ENCODE data around the gene GLIS1. TPM values are rescaled to one million over a fixed set of nuclear protein-coding genes. Genes with fewer than 3 reads are reported as not detected.

Gene GLIS1
- total RNA-seq, result 1.8 and 4.2 TPM in 2 replicates

GRCh38 chr1:53739109-53739681, at the start of gene GLIS1:
Gene GLIS1 (minus strand): TSS chr1:53739164. CDS start chr1:53738064, 1,100 bp downstream.

GRCh38 chr1:53459321-53460175, 279.4 kb downstream of the GLIS1 start, which contains the start of gene DMRTB1:
Gene DMRTB1 (plus strand): TSS chr1:53459399. CDS start chr1:53459454, 55 bp downstream.

Other genes starting within 250 kb of the GLIS1 start
- gene NDC1, start 99.1 kb upstream of the GLIS1 start, total RNA-seq, result 16.8 and 28.6 TPM in 2 replicates
- gene YIPF1, start 150.6 kb upstream of the GLIS1 start, total RNA-seq, result 25.6 and 31.5 TPM in 2 replicates
- not detected in 2 replicates for gene DIO1, start 155.0 kb upstream of the GLIS1 start, total RNA-seq
- 12.1 and 26.0 TPM in 2 replicates for gene IFT25, start 206.5 kb upstream of the GLIS1 start, total RNA-seq
- 33.5 and 33.9 TPM in 2 replicates for gene LRRC42, start 207.2 kb upstream of the GLIS1 start, total RNA-seq